CD14-positive monocyte (primary cell): ENCODE results near the gene CHCHD6. TPM values are rescaled to one million over a fixed set of nuclear protein-coding genes. Genes with fewer than 3 reads are reported as not detected.
A peak's percentile ranks its signal among the peaks of the same experiment; 100 is the strongest.

ENCODE experiments used
- DNase-seq, 3 donors: peaks; one replicate each; pipeline ENCODE4 v3.0.0-alpha.2; 2011 to 2022
- H2AFZ ChIP-seq: 2 replicates; pipeline ENCODE4 v1.6.0; 2012; ENCODE audit warnings: mild to moderate bottlenecking, low read depth, low read length, inconsistent platforms; ENCODE audit not compliant: insufficient read depth, poor library complexity, severe bottlenecking
- H3K27ac ChIP-seq, 2 donors: 1 replicate in 1 of 2; 2 replicates in 1 of 2; pipeline ENCODE4 v1.5.1; 2012 to 2013; ENCODE audit warnings: low read length in 2 of 2, control low read depth in 1 of 2, inconsistent platforms in 1 of 2, low read depth in 1 of 2, mild to moderate bottlenecking in 1 of 2
- H3K27me3 ChIP-seq, 2 donors: one replicate each; pipeline versions ENCODE4 v1.6.0 to v1.6.1; 2011 to 2013; ENCODE audit warnings: low read length in 2 of 2; ENCODE audit not compliant: control insufficient read depth in 2 of 2, insufficient read depth in 2 of 2
- H3K36me3 ChIP-seq, 2 donors: replicated peaks in 1 of 2; 1 replicate in 1 of 2; 2 replicates in 1 of 2; pipeline versions ENCODE4 v1.5.1 to v1.6.1; 2012 to 2013; ENCODE audit warnings: low read length in 2 of 2, control low read depth in 1 of 2, inconsistent platforms in 1 of 2, mild to moderate bottlenecking in 1 of 2; ENCODE audit not compliant: insufficient read depth in 2 of 2, control insufficient read depth in 1 of 2
- H3K4me1 ChIP-seq, 2 donors: 1 replicate in 1 of 2; 2 replicates in 1 of 2; pipeline versions ENCODE4 v1.5.1 to v1.6.1; 2012 to 2013; ENCODE audit warnings: low read length in 2 of 2, control low read depth in 1 of 2, inconsistent platforms in 1 of 2, mild to moderate bottlenecking in 1 of 2, moderate library complexity in 1 of 2; ENCODE audit not compliant: insufficient read depth in 2 of 2, control insufficient read depth in 1 of 2
- H3K4me2 ChIP-seq: replicated peaks from 2 replicates; pipeline ENCODE3; 2012; ENCODE audit warnings: low read length, moderate library complexity, mild to moderate bottlenecking; ENCODE audit not compliant: poor library complexity, severe bottlenecking; ENCODE audit errors: extremely low read depth
- H3K4me3 ChIP-seq, 3 experiments: fragments of 200-600 bp in 1 of 3; sonication (generic) in 1 of 3; replicated peaks in 1 of 3; 1 replicate in 2 of 3; 2 replicates in 1 of 3; pipeline ENCODE4 v1.5.1; 2011 to 2013; ENCODE audit warnings: low read length in 3 of 3, mild to moderate bottlenecking in 3 of 3, control low read depth in 2 of 3, low read depth in 2 of 3, inconsistent platforms in 1 of 3, moderate library complexity in 1 of 3
- H3K79me2 ChIP-seq: 2 replicates; pipeline ENCODE4 v1.6.0; 2012; ENCODE audit warnings: mild to moderate bottlenecking, control low read depth, inconsistent platforms, low read length, moderate library complexity; ENCODE audit not compliant: insufficient read depth
- H3K9ac ChIP-seq: 2 replicates; pipeline ENCODE4 v1.6.0; 2017; ENCODE audit warnings: low read length, mild to moderate bottlenecking; ENCODE audit not compliant: insufficient read depth, poor library complexity, severe bottlenecking
- H3K9me3 ChIP-seq, 2 donors: replicated peaks in 1 of 2; 1 replicate in 1 of 2; 2 replicates in 1 of 2; pipeline versions ENCODE4 v1.5.1 to v1.6.1; 2012 to 2013; ENCODE audit warnings: low read length in 2 of 2, control low read depth in 1 of 2; ENCODE audit not compliant: control insufficient read depth in 1 of 2, insufficient read depth in 1 of 2
- H4K20me1 ChIP-seq: 2 replicates; pipeline ENCODE4 v1.6.0; 2012; ENCODE audit warnings: mild to moderate bottlenecking, low read length, control low read depth, moderate library complexity; ENCODE audit not compliant: insufficient read depth
- H3K27ac Mint-ChIP-seq, 7 donors: one replicate each; pipeline ENCODE4 v1.8.0; 2020; ENCODE audit warnings: mild to moderate bottlenecking in 7 of 7, mixed read lengths in 7 of 7, moderate library complexity in 6 of 7, inconsistent platforms in 2 of 7
- H3K27me3 Mint-ChIP-seq, 3 donors: one replicate each; pipeline ENCODE4 v1.8.0; 2021 to 2022; ENCODE audit warnings: low read depth in 3 of 3, mild to moderate bottlenecking in 3 of 3, mixed read lengths in 3 of 3, moderate library complexity in 3 of 3, inconsistent platforms in 1 of 3
- H3K36me3 Mint-ChIP-seq, 2 donors: one replicate each; pipeline ENCODE4 v1.8.0; 2020; ENCODE audit warnings: mixed read lengths in 2 of 2, inconsistent platforms in 1 of 2, mild to moderate bottlenecking in 1 of 2
- H3K4me1 Mint-ChIP-seq: one replicate; pipeline ENCODE4 v1.8.0; 2020; ENCODE audit warnings: mild to moderate bottlenecking, mixed read lengths
- H3K4me3 Mint-ChIP-seq, 2 donors: one replicate each; pipeline ENCODE4 v1.8.0; 2020; ENCODE audit warnings: mild to moderate bottlenecking in 2 of 2, mixed read lengths in 2 of 2, moderate library complexity in 1 of 2
- H3K9me3 Mint-ChIP-seq, 7 donors: one replicate each; pipeline ENCODE4 v1.8.0; 2020 to 2022; ENCODE audit warnings: mixed read lengths in 7 of 7, mild to moderate bottlenecking in 6 of 7, moderate library complexity in 6 of 7, inconsistent platforms in 2 of 7
- WGBS: methylation state at CpG from one replicate; pipeline ENCODE4 v1.1.5; 2013; ENCODE audit warnings: missing lambda C conversion rate; ENCODE audit not compliant: insufficient coverage; 5-methylcytosine and 5-hydroxymethylcytosine counted together
- intact Hi-C, 2 donors: fragments of 100-400 bp; cut with micrococcal nuclease; formaldehyde crosslinking; loops; one replicate each; pipeline versions ENCODE4 v1.15.0 to v1.15.1; 2023
- polyA plus RNA-seq, 3 donors: library from polyadenylated mRNA; depleted of rRNA in 1 of 3; unstranded in 2 of 3; stranded (reverse) in 1 of 3; fragments of 300-500 nt in 2 of 3; fragments of >200 nt in 1 of 3; fragmentation: Illumina TruSeq in 2 of 3; gene quantifications; 1 replicate in 2 of 3; 2 replicates in 1 of 3; pipeline ENCODE4 v1.2.3, GENCODE V29; 2012 to 2021
- TF ChIP-seq, protein P1 (sequence below): fragments of 200-600 bp; IDR thresholded peaks from one replicate; pipeline ENCODE4 v1.8.0; 2022; ENCODE audit warnings: antibody characterized with exemption, mild to moderate bottlenecking

The CHCHD6 gene
- polyA plus RNA-seq, 3 donors = 1.1 to 1.8 (median 1.8) TPM

DNA sequence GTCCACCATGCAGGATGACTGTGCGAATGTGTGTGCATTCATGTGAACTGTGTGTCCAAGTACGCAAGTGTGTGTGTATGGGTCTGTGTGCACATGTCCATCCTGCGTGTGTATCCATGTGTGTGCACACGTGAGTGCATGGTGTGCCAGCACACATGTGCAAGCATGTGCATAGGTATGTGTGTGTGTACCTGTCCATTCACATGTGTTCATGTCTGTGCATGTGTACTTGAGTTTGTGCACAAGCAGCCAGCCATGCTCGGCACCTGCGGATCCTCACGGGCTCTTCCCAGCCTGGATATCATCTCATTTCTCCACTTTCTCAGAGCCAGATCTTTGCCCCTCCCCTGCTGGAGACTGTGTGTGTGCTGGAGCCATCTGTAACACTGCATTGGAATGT, 260.2 kb downstream of the CHCHD6 start:
- DNase-seq = no peak

DNA sequence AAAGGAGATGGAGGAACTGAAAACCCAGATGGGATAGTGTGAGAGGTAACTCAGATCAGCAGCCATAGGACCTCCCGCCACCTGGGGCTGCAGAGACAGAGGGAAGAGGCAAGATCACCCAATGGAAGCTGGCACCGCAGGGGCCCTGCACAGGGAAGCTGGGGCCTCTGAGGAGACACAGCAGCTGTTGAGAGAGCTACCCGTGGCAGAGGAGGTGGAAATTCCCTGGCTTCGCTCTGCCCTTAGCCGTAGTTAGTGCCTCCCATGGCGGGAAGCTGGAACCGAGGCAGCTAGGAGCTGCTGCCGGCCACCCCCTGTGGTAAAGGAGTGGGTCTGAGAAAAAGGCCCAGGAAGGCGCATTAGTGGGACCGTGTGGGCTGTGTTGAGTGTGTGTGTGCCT, 260.9 kb downstream of the CHCHD6 start:
- H3K79me2 ChIP-seq = no peaks in the 10 kb centered on the region
- H3K4me3 Mint-ChIP-seq = no peak overlapping the region
- DNase-seq = no peak
- 94% methylated on average over 10 of the region's 10 CpGs for WGBS
- H3K27me3 ChIP-seq = peaks cover 0 to 23% of the 10 kb centered on the region in 2 donors
- no peaks in the 10 kb centered on the region for H3K4me1 ChIP-seq
- H3K27ac Mint-ChIP-seq = no peak overlapping the region
- no peak overlapping the region for H3K9ac ChIP-seq
- H3K36me3 ChIP-seq = no peaks in the 10 kb centered on the region
- H3K27ac ChIP-seq = no peak overlapping the region
- TF ChIP-seq, protein P1, sequence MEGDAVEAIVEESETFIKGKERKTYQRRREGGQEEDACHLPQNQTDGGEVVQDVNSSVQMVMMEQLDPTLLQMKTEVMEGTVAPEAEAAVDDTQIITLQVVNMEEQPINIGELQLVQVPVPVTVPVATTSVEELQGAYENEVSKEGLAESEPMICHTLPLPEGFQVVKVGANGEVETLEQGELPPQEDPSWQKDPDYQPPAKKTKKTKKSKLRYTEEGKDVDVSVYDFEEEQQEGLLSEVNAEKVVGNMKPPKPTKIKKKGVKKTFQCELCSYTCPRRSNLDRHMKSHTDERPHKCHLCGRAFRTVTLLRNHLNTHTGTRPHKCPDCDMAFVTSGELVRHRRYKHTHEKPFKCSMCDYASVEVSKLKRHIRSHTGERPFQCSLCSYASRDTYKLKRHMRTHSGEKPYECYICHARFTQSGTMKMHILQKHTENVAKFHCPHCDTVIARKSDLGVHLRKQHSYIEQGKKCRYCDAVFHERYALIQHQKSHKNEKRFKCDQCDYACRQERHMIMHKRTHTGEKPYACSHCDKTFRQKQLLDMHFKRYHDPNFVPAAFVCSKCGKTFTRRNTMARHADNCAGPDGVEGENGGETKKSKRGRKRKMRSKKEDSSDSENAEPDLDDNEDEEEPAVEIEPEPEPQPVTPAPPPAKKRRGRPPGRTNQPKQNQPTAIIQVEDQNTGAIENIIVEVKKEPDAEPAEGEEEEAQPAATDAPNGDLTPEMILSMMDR = no peak
- H3K4me1 Mint-ChIP-seq = no peaks in the 10 kb centered on the region
- no peak overlapping the region for H3K4me2 ChIP-seq
- H2AFZ ChIP-seq = no peak overlapping the region
- no peaks in the 10 kb centered on the region for H3K9me3 ChIP-seq
- intact Hi-C loops = no loop called here
- H4K20me1 ChIP-seq = no peaks in the 10 kb centered on the region
- peaks cover 6 to 39% (median 24%) of the 10 kb centered on the region in 3 donors for H3K27me3 Mint-ChIP-seq
- H3K9me3 Mint-ChIP-seq = peaks cover 0 to 2% (median 0%) of the 10 kb centered on the region in 7 donors
- no peak overlapping the region for H3K4me3 ChIP-seq
- H3K36me3 Mint-ChIP-seq = no peaks in the 10 kb centered on the region

More for the DNA sequence above, 260.2 kb downstream of the CHCHD6 start:
- Histone ChIP-seq H3K9ac (no peak overlapping the region), H2AFZ (no peak overlapping the region), H4K20me1 (no peaks in the 10 kb centered on the region), H3K4me3 (no peak overlapping the region), H3K4me2 (no peak overlapping the region), H3K4me1 (no peaks in the 10 kb centered on the region), H3K27me3 (peaks cover 0 to 20% of the 10 kb centered on the region in 2 donors), H3K36me3 (no peaks in the 10 kb centered on the region), H3K27ac (no peak overlapping the region), H3K9me3 (no peaks in the 10 kb centered on the region), H3K79me2 (no peaks in the 10 kb centered on the region)
- TF ChIP-seq, protein P1 = no peak
- H3K27me3 Mint-ChIP-seq = peaks cover 7 to 37% (median 24%) of the 10 kb centered on the region in 3 donors
- H3K4me1 Mint-ChIP-seq = no peaks in the 10 kb centered on the region
- peaks cover 0 to 1% (median 0%) of the 10 kb centered on the region in 7 donors for H3K9me3 Mint-ChIP-seq
- no peak overlapping the region for H3K4me3 Mint-ChIP-seq
- H3K27ac Mint-ChIP-seq = peak overlapping the region in 1 of 7 donors; percentile 5
- WGBS = 81% methylated on average over 4 of the region's 7 CpGs
- intact Hi-C loops = no loop called here
- no peaks in the 10 kb centered on the region for H3K36me3 Mint-ChIP-seq
